ENCODE measurements around the gene SLC49A3. TPM values are rescaled to one million over a fixed set of nuclear protein-coding genes. Genes with fewer than 3 reads are reported as not detected.

Gene SLC49A3
- total and polyA plus RNA-seq, 2 of the 13 experiments (the other 11 are each of a cell fraction or from before 2014, with no cell fraction given), result 0.07 to 0.17 TPM

- TF ChIP-seq ARID3A (IDR thresholded peaks at IDR 0.05; ENCODE audit: low read depth, low read length), result no peak
- no peak for TF ChIP-seq ESRRA (CRISPR knock-in tag; IDR thresholded peaks at IDR 0.05; ENCODE audit: low read depth)
- 0 out of 2 replicates have a peak, but pooled peaks have one; percentile 43 for TF ChIP-seq CBFB (CRISPR knock-in tag; IDR thresholded peaks at IDR 0.05)
- no peak for TF ChIP-seq THAP8 (CRISPR knock-in tag; IDR thresholded peaks at IDR 0.05; ENCODE audit: borderline replicate concordance)
- no peak for TF ChIP-seq ZNF709 (CRISPR knock-in tag; IDR thresholded peaks at IDR 0.05)
- TF ChIP-seq CBX2 (IDR thresholded peaks at IDR 0.05; ENCODE audit: low read depth, low read length), result no peak
- TF ChIP-seq CBX2 (CRISPR knock-in tag; IDR thresholded peaks at IDR 0.05; ENCODE audit: low read depth), result no peak
- no peak for TF ChIP-seq PHB2 (IDR thresholded peaks at IDR 0.05; ENCODE audit: partially characterized antibody)
- no peak for TF ChIP-seq ZNF251 (CRISPR knock-in tag; IDR thresholded peaks at IDR 0.05)
- no peak for TF ChIP-seq ZNF280B (CRISPR knock-in tag; IDR thresholded peaks at IDR 0.05; ENCODE audit: borderline replicate concordance)
- no peak for TF ChIP-seq TOPORS (CRISPR knock-in tag; IDR thresholded peaks at IDR 0.05)
- no peak for TF ChIP-seq HNRNPLL (IDR thresholded peaks at IDR 0.05; ENCODE audit: low read depth, low read length, poor library complexity, severe bottlenecking)
- no peak for TF ChIP-seq HHEX (CRISPR knock-in tag; IDR thresholded peaks at IDR 0.05)
- peak; percentile 44; the same call in 1 of the 2 replicates for TF ChIP-seq ZBED4 (CRISPR knock-in tag; IDR thresholded peaks at IDR 0.05; ENCODE audit: borderline replicate concordance)
- TF ChIP-seq ZNF619 (CRISPR knock-in tag; IDR thresholded peaks at IDR 0.05), result 0 out of 2 replicates have a peak, but pooled peaks have one; percentile 26
- no peak for TF ChIP-seq RBM39 (IDR thresholded peaks at IDR 0.05; ENCODE audit: low read depth, low read length, poor library complexity, severe bottlenecking)
- TF ChIP-seq ZNF530 (CRISPR knock-in tag; IDR thresholded peaks at IDR 0.05; ENCODE audit: low read depth), result no peak
- no peak for TF ChIP-seq HES4 (CRISPR knock-in tag; IDR thresholded peaks at IDR 0.05; ENCODE audit: borderline replicate concordance)
- no peak for TF ChIP-seq GMEB1 (CRISPR knock-in tag; IDR thresholded peaks at IDR 0.05; ENCODE audit: borderline replicate concordance)
- TF ChIP-seq ZNF30 (CRISPR knock-in tag; IDR thresholded peaks at IDR 0.05), result no peak
These were observed 4.0 kb upstream of the SLC49A3 start (continued) for GRCh38 chr4:692771-693554.
